Measurements from ENCODE around the gene VIPR1.

DNA sequence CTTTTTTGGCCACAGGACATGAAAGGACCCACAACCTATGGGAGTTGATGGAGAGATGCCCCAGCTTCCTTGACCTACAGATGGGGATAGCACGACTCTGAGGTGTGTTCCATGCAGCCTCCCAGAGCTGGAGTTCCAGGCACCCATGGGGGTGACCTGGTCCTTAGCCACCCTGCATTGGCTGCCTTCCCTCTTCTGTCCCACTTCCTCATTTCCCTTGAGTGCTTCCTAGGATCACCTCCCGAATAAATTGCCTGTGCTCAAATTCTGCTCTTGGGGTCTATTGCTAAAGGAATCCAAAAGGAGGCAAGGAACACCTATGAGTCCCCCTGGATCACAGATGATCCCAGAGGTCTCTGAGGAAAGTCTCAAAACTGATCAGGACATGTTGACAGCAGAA, 24.7 kb upstream of the VIPR1 start:
- TF ChIP-seq, protein P1, sequence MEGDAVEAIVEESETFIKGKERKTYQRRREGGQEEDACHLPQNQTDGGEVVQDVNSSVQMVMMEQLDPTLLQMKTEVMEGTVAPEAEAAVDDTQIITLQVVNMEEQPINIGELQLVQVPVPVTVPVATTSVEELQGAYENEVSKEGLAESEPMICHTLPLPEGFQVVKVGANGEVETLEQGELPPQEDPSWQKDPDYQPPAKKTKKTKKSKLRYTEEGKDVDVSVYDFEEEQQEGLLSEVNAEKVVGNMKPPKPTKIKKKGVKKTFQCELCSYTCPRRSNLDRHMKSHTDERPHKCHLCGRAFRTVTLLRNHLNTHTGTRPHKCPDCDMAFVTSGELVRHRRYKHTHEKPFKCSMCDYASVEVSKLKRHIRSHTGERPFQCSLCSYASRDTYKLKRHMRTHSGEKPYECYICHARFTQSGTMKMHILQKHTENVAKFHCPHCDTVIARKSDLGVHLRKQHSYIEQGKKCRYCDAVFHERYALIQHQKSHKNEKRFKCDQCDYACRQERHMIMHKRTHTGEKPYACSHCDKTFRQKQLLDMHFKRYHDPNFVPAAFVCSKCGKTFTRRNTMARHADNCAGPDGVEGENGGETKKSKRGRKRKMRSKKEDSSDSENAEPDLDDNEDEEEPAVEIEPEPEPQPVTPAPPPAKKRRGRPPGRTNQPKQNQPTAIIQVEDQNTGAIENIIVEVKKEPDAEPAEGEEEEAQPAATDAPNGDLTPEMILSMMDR (IDR thresholded peaks at IDR 0.05; ENCODE audit: low read depth, low read length, poor library complexity, severe bottlenecking): no peak
- no peak for TF ChIP-seq EZH2phosphoT487 (IDR thresholded peaks at IDR 0.05; ENCODE audit: borderline replicate concordance, low read length)

All from DOHH2 (cell line).